ENCODE data around the gene WDFY2. TPM values are rescaled to one million over a fixed set of nuclear protein-coding genes. Genes with fewer than 3 reads are reported as not detected.

WDFY2 gene
- total RNA-seq, 1 donor = 10.2 TPM

GRCh38 chr13:51808811-51809210, 224.5 kb downstream of the WDFY2 start:
- no peak overlapping the region for H3K4me3 ChIP-seq (ENCODE audit: low read depth, low read length)
- no peak for TF ChIP-seq CTCF (IDR thresholded peaks at IDR 0.05; ENCODE audit: insufficient read depth, low read length)
- no peak for DNase-seq (ENCODE audit: low read depth)

- no peak overlapping the region for H3K4me3 ChIP-seq (ENCODE audit: low read depth, low read length)
- no peak for TF ChIP-seq CTCF (IDR thresholded peaks at IDR 0.05; ENCODE audit: insufficient read depth, low read length)
- no peak for DNase-seq (ENCODE audit: low read depth)
These were observed 226.8 kb downstream of the WDFY2 start for GRCh38 chr13:51811046-51811445.

- H3K4me3 ChIP-seq (ENCODE audit: low read depth, low read length) = no peak overlapping the region
- no peak for DNase-seq (ENCODE audit: low read depth)
- no peak for TF ChIP-seq CTCF (IDR thresholded peaks at IDR 0.05; ENCODE audit: insufficient read depth, low read length)
These were observed 227.7 kb downstream of the WDFY2 start for GRCh38 chr13:51811920-51812451.

- no peak for TF ChIP-seq CTCF (IDR thresholded peaks at IDR 0.05; ENCODE audit: insufficient read depth, low read length)
- no peak overlapping the region for H3K4me3 ChIP-seq (ENCODE audit: low read depth, low read length)
- no peak for DNase-seq (ENCODE audit: low read depth)
These were observed 229.8 kb downstream of the WDFY2 start for GRCh38 chr13:51814071-51814470.

GRCh38 chr13:51814825-51815650, 230.8 kb downstream of the WDFY2 start:
- peak overlapping the region; percentile 49 for H3K4me3 ChIP-seq (ENCODE audit: low read depth, low read length)
- DNase-seq (ENCODE audit: low read depth) = peak; percentile 69
- peak; percentile 92 for TF ChIP-seq CTCF (IDR thresholded peaks at IDR 0.05; ENCODE audit: insufficient read depth, low read length)

GRCh38 chr13:51815848-51816247, 231.6 kb downstream of the WDFY2 start:
- H3K4me3 ChIP-seq (ENCODE audit: low read depth, low read length) = no peak overlapping the region
- DNase-seq (ENCODE audit: low read depth) = no peak
- no peak for TF ChIP-seq CTCF (IDR thresholded peaks at IDR 0.05; ENCODE audit: insufficient read depth, low read length)

Data from fibroblast of the aortic adventitia (primary cell).